Muscle layer of duodenum (tissue), 2 donors: ENCODE data around the gene NOSIP.

Experiments used
- H3K27ac ChIP-seq: one replicate; pipeline ENCODE4 v1.7.0; 2013; ENCODE audit warnings: mild to moderate bottlenecking, low read length
- H3K27me3 ChIP-seq: one replicate; pipeline ENCODE4 v1.7.0; 2013; ENCODE audit warnings: low read depth, mild to moderate bottlenecking, control low read depth, low read length
- H3K36me3 ChIP-seq, 2 donors: one replicate each; pipeline ENCODE4 v1.7.0; 2013; ENCODE audit warnings: low read length in 2 of 2, control low read depth in 1 of 2, mild to moderate bottlenecking in 1 of 2; ENCODE audit not compliant: insufficient read depth in 2 of 2, control insufficient read depth in 1 of 2
- H3K4me1 ChIP-seq, 2 donors: one replicate each; pipeline ENCODE4 v1.7.0; 2013; ENCODE audit warnings: low read length in 2 of 2, mild to moderate bottlenecking in 2 of 2, control low read depth in 1 of 2, moderate library complexity in 1 of 2; ENCODE audit not compliant: insufficient read depth in 2 of 2, control insufficient read depth in 1 of 2
- H3K4me3 ChIP-seq, 2 donors: one replicate each; pipeline ENCODE4 v1.7.0; 2013; ENCODE audit warnings: low read length in 2 of 2, low read depth in 1 of 2, mild to moderate bottlenecking in 1 of 2
- H3K9me3 ChIP-seq, 2 donors: one replicate each; pipeline ENCODE4 v1.7.0; 2013; ENCODE audit warnings: low read length in 2 of 2, control low read depth in 1 of 2, mild to moderate bottlenecking in 1 of 2; ENCODE audit not compliant: control insufficient read depth in 1 of 2
- donor health status: healthy.

Gene NOSIP

DNA sequence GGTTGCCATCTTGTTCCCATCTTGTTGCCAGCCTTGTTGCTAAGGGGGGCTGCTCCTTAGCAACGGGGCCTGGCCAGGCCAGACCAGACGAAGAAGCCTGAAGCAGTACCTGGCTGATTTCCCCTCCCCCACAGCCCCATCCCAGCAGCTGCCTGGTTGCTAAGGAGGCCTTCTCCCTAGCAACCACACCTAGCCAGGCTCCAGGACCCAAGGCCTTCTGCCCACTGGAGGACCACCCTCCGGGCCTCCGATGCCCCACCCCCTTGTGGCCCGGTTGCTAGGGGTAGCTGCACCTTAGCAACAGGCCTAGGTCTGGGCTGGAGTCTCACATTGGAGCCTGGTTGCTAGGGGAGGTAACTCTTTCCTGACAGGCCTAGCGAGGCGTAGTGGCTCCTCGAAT is 4.7 kb upstream of the NOSIP start:
- H3K27ac ChIP-seq = no peak overlapping the region
- no peaks in the 10 kb centered on the region for H3K36me3 ChIP-seq
- H3K4me1 ChIP-seq = peaks cover 0 to under 1% of the 10 kb centered on the region in 2 donors
- H3K4me3 ChIP-seq = no peak overlapping the region
- H3K27me3 ChIP-seq = no peaks in the 10 kb centered on the region
- no peaks in the 10 kb centered on the region for H3K9me3 ChIP-seq

DNA sequence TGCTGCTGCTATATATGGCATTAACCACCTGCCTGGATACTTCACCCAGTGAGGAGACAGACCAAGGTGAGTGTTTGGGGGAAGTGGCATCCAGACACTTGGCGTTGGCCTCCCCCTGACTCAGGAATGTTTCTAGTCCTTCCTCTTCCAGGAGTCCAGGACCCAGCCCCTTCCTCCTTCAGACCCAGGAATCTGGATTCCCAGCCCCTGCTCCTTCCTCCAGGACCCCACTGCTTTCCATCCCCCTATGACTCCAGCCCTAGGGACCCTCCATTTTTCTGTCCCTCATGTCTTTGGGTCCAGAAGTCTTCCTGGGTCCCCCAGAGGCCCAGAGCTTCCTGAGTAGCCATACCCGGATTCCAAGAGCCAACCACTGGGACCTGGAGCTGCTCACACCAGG is 2.9 kb upstream of the NOSIP start:
- no peak overlapping the region for H3K4me3 ChIP-seq
- H3K9me3 ChIP-seq = no peaks in the 10 kb centered on the region
- no peaks in the 10 kb centered on the region for H3K27me3 ChIP-seq
- no peak overlapping the region for H3K27ac ChIP-seq
- H3K4me1 ChIP-seq = peaks cover 0 to 13% of the 10 kb centered on the region in 2 donors
- no peaks in the 10 kb centered on the region for H3K36me3 ChIP-seq

DNA sequence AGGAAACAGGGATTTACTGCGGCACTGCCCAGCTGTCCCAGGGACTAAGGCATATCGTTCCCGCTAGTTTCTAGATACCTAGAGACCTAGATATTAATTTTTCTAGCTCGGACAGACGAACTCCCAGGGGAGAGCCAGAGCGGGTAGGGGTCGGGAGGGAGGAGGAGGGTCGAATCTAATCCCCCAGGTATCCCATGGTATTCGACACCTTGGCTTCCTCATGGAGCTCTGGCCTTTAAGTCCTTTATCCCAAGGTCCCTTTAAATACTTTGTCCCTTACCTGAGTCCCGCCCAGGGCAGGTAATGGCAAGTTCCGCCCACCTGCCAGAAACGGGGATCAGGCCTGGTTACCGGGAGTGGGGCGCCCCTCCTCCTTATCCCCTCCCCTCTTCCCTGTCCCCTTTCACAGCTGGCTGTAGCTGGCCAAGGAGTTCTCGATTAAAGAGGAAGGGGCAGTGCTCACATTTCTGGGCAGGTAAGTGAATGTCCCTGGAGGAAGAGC is 702 bp upstream of the NOSIP start, which contains the start of gene PRRG2:
TSS of gene PRRG2 (plus strand) at position 310 of the 502 bp plus-strand sequence. CDS start 1,904 bp downstream, outside the sequence.
- Histone ChIP-seq H3K4me1 (peaks cover 0 to 13% of the 10 kb centered on the region in 2 donors), H3K27ac (peak within 1 kb of the TSS; percentile 89), H3K9me3 (no peaks in the 10 kb centered on the region), H3K27me3 (no peaks in the 10 kb centered on the region), H3K4me3 (peak within 1 kb of the TSS; percentile 75 to 98), H3K36me3 (no peaks in the 10 kb centered on the region)

DNA sequence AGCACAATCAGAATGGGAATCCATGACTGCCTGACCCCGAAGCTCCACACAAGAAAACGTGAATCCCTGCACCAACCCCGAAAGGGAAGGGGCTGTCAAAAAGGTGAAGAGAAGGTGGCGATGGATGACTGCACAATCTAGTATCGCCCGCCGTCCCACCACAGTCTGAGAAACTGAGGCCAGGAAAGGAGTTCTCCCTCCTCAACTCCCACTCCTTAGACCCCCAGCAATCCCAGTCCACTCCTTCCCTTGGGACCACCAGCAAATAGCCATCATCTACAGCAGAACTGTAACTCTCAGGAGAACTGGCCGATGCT is 451 bp downstream of the NOSIP start:
- no peaks in the 10 kb centered on the region for H3K9me3 ChIP-seq
- no peaks in the 10 kb centered on the region for H3K27me3 ChIP-seq
- peaks cover 0 to 13% of the 10 kb centered on the region in 2 donors for H3K4me1 ChIP-seq
- H3K36me3 ChIP-seq = no peaks in the 10 kb centered on the region
- H3K4me3 ChIP-seq = peak overlapping the region; percentile 75 to 98
- peak overlapping the region; percentile 89 for H3K27ac ChIP-seq

DNA sequence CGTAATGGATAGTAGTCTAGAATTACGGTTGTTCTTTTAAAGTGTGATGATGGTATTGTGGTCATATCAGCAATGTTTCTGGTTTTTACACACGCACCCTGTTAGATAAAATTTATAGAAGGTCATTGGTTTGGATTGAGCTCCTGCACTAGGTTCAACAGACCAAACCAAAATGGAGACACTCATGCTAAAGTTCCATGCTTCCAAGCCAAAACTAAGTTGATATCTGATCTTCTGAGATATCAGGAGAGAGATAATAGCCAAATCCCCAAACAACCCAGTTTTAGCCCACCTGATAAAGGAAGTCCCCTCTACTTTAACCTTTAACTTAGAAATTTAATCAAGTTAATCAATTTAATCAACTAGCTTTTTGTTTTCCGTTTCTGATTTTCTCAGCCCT is 1.2 kb downstream of the NOSIP start:
- Histone ChIP-seq H3K4me1 (peaks cover 0 to 13% of the 10 kb centered on the region in 2 donors), H3K27me3 (no peaks in the 10 kb centered on the region), H3K27ac (no peak overlapping the region), H3K4me3 (peak overlapping the region; percentile 75 to 98), H3K9me3 (no peaks in the 10 kb centered on the region), H3K36me3 (peaks cover 0 to 3% of the 10 kb centered on the region in 2 donors)

GRCh38 chr19:49574206-49574755 is 6.1 kb downstream of the NOSIP start:
- Histone ChIP-seq H3K27me3 (no peaks in the 10 kb centered on the region), H3K27ac (no peak overlapping the region), H3K4me1 (peaks cover 8 to 13% of the 10 kb centered on the region in 2 donors), H3K36me3 (peaks cover 4 to 5% of the 10 kb centered on the region in 2 donors), H3K9me3 (no peaks in the 10 kb centered on the region), H3K4me3 (no peak overlapping the region)

DNA sequence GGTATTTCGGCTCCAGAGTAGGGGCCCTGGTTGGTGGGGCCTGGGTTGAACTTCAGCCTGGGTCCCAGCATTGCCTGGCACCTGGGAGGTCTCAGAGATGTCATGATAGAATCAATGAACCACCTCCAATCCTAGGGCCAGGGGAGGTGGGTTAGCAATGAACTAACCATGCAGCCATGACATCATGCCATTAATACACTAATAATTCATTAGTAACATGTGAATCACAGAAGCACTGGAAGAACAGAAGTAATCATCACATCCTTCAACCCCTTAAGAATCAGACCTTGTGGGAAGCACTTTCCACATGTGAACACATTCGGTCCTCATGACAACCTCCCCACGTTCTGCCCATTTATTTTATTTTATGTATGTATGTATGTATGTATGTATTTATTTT is 6.9 kb downstream of the NOSIP start:
- Histone ChIP-seq H3K27me3 (no peaks in the 10 kb centered on the region), H3K36me3 (peaks cover 4 to 5% of the 10 kb centered on the region in 2 donors), H3K9me3 (no peaks in the 10 kb centered on the region), H3K4me1 (peaks cover 8% of the 10 kb centered on the region in 2 donors), H3K4me3 (no peak overlapping the region), H3K27ac (no peak overlapping the region)

GRCh38 chr19:49573009-49573408 is 7.3 kb downstream of the NOSIP start:
- no peaks in the 10 kb centered on the region for H3K9me3 ChIP-seq
- H3K27me3 ChIP-seq = no peaks in the 10 kb centered on the region
- peaks cover 8% of the 10 kb centered on the region in 2 donors for H3K4me1 ChIP-seq
- no peak overlapping the region for H3K27ac ChIP-seq
- H3K4me3 ChIP-seq = no peak overlapping the region
- H3K36me3 ChIP-seq = peaks cover 4 to 5% of the 10 kb centered on the region in 2 donors

GRCh38 chr19:49570997-49571676 is 9.2 kb downstream of the NOSIP start:
- Histone ChIP-seq H3K4me3 (no peak overlapping the region), H3K27ac (no peak overlapping the region), H3K4me1 (peaks cover 8% of the 10 kb centered on the region in 2 donors), H3K36me3 (peaks cover 4 to 5% of the 10 kb centered on the region in 2 donors), H3K27me3 (no peaks in the 10 kb centered on the region), H3K9me3 (no peaks in the 10 kb centered on the region)

- no peak overlapping the region for H3K4me3 ChIP-seq
- H3K4me1 ChIP-seq = peaks cover 8 to 10% of the 10 kb centered on the region in 2 donors
- H3K9me3 ChIP-seq = no peaks in the 10 kb centered on the region
- H3K36me3 ChIP-seq = peaks cover 4 to 5% of the 10 kb centered on the region in 2 donors
- H3K27ac ChIP-seq = no peak overlapping the region
- no peaks in the 10 kb centered on the region for H3K27me3 ChIP-seq
Measured at GRCh38 chr19:49570138-49570856, 10.1 kb downstream of the NOSIP start.

DNA sequence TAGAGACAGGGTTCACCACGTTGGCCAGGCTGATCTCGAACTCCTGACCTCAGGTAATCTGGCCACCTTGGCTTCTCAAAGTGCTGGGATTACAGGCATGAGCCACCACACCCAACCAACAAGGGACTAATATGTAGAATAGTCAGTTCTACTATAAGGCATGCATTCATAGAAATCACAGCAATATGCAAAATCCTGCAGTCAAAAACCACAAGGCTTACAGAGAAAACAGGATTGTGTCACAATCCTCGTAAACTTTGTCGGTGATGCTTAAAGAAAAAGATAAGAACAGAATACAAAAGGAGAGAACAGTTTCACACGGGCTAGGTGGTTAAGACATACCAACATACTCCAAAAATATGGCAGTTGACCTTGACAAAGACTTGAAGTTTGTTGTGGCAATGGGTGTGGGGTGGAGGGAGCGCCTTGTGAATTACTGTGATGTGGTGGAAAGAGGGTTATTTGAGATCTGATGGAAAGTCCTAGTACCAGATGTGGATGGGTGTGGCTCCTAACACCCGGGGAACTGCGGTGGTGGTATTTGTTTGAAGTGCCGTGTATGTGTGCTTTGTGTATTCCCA is 12.4 kb downstream of the NOSIP start:
- Histone ChIP-seq H3K27ac (no peak overlapping the region), H3K27me3 (no peaks in the 10 kb centered on the region), H3K9me3 (no peaks in the 10 kb centered on the region), H3K4me3 (no peak overlapping the region), H3K4me1 (peaks cover 14 to 17% of the 10 kb centered on the region in 2 donors), H3K36me3 (no peaks in the 10 kb centered on the region)
